NCI-H2196 (cell line): ENCODE data around the gene GDI2.
"Not testable (repeated sequence)": the region's sequence is repeated elsewhere in the genome, so short reads cannot be mapped to it uniquely, and the experiment has no call there.

Experiments
- DNase-seq: peaks from one replicate; lab custom pipeline; 2025; ENCODE audit not compliant: unreplicated experiment; lab: John Stamatoyannopoulos, UW

The GDI2 gene

GRCh38 chr10:5788969-5789368, 24.3 kb downstream of the GDI2 start:
- DNase-seq = no peak

GRCh38 chr10:5783300-5783699, 29.9 kb downstream of the GDI2 start:
- DNase-seq = no peak

- no peak for DNase-seq
Measured at GRCh38 chr10:5782174-5782573, 31.1 kb downstream of the GDI2 start.

GRCh38 chr10:5779730-5780129, 33.5 kb downstream of the GDI2 start:
- DNase-seq = no peak

- DNase-seq = not testable (repeated sequence)
Measured at GRCh38 chr10:5777758-5778157, 35.5 kb downstream of the GDI2 start.

GRCh38 chr10:5776881-5777197, 36.4 kb downstream of the GDI2 start:
- DNase-seq = no peak

GRCh38 chr10:5776136-5776880, 36.9 kb downstream of the GDI2 start:
- DNase-seq = no peak

GRCh38 chr10:5775685-5776084, 37.5 kb downstream of the GDI2 start:
- no peak for DNase-seq

GRCh38 chr10:5774987-5775620, 38.1 kb downstream of the GDI2 start:
- DNase-seq = no peak

- DNase-seq = no peak
Measured at GRCh38 chr10:5766189-5766588, 47.0 kb downstream of the GDI2 start.

- no peak for DNase-seq
Measured at GRCh38 chr10:5765617-5766016, 47.6 kb downstream of the GDI2 start.

- DNase-seq = no peak
Measured at GRCh38 chr10:5764422-5765297, 48.6 kb downstream of the GDI2 start.

- no peak for DNase-seq
Measured at GRCh38 chr10:5762531-5762930, 50.7 kb downstream of the GDI2 start.

GRCh38 chr10:5761220-5761619, 52.0 kb downstream of the GDI2 start:
- DNase-seq = no peak

- no peak for DNase-seq
Measured at GRCh38 chr10:5760515-5760914, 52.7 kb downstream of the GDI2 start.

GRCh38 chr10:5758927-5759326, 54.3 kb downstream of the GDI2 start:
- no peak for DNase-seq

GRCh38 chr10:5757766-5758517, 55.3 kb downstream of the GDI2 start:
- DNase-seq = no peak

- no peak for DNase-seq
Measured at GRCh38 chr10:5752301-5752871, 60.8 kb downstream of the GDI2 start.

GRCh38 chr10:5751601-5752253, 61.5 kb downstream of the GDI2 start:
- DNase-seq = no peak

GRCh38 chr10:5748394-5748803, 64.8 kb downstream of the GDI2 start:
- DNase-seq = no peak
